GM19328 (cell line): Measurements from ENCODE around the gene CGNL1.

Experiments
- ATAC-seq: cut with Tn5 transposase; IDR thresholded peaks from one replicate; pipeline ENCODE4 v1.9.1; 2021; ENCODE audit warnings: mild to moderate bottlenecking, moderate library complexity; ENCODE audit not compliant: unreplicated experiment

CGNL1 gene

GRCh38 chr15:57541805-57542504, 165.7 kb downstream of the CGNL1 start:
- ATAC-seq: no peak

DNA sequence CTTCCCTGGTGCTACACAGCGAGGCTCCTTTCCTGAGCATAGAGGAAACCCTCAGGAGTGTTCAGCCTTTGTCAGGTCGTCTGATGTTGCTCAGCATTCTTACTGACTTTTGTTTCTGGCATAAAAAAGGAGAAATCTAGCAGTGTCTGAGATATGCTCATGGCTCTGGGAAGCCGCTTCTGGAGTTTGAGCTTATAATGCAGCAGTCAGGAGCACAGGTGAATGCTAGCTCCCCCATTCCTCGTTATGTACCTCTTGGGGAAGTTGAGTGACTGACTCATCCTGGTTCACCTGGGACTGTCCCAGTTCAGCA, 166.2 kb downstream of the CGNL1 start:
- ATAC-seq: no peak

GRCh38 chr15:57544848-57545480, 168.7 kb downstream of the CGNL1 start:
- ATAC-seq: no peak

DNA sequence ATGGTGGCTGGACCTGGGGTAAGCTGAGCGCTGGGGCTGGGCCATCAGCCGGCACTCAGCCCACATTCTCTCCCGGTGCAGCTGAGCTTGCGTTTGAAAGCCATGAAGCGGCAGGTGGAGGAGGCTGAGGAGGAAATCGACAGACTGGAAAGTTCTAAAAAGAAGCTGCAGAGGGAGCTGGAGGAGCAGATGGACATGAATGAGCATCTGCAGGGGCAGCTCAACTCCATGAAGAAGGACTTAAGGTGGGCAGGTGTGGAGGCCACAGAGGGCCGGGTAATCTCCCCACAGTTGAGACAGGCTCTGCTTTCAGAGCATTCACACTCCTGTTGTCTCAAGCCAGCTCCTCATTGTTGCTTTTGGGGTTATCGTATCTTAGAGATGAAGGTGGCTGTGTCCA, 169.7 kb downstream of the CGNL1 start:
- no peak for ATAC-seq

DNA sequence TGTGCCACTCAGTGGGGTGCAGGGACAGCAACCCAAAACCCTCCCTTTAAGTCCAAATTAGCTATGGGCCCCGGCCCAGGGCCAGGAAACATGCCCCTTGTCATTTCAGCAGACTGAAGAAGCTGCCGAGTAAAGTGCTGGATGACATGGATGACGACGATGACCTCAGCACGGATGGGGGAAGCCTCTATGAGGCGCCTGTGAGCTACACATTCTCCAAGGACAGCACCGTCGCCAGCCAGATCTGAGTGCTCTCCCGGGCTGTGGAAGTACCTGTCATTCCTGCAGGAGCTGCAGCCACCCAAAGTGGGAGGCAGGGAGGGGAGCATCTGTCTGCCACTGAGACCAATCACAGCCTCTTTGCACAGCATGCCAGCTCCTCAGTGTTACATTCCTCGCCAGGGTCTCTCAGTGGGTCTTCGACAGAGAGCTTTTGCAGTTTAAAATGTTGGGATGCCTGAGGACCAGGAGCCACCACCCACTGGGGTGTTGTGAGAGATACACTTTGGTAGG, 171.0 kb downstream of the CGNL1 start:
- no peak for ATAC-seq

DNA sequence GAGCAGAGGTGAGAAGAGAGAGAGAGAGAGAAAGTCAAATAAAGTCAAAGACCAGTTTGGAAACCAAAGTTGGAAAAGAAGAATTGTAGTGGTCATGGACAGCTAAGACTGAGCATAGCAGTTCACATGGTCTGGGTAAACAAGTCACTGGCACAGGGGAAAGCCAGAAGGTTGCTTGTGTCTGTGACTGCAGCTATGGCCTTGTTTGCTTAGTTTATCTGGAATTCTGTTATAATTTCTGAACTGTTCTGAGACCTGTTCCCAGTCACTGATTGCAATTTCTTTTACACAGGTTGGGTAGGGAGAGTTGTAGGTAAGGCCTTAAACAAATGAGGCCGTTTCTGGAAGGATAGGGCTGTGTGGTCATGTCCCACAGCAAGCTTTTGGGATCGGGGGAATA, 172.0 kb downstream of the CGNL1 start:
- no peak for ATAC-seq

- no peak for ATAC-seq
These were observed 172.5 kb downstream of the CGNL1 start for GRCh38 chr15:57548835-57549234.

GRCh38 chr15:57549935-57550334, 173.6 kb downstream of the CGNL1 start:
- no peak for ATAC-seq

- ATAC-seq: no peak
These were observed 174.3 kb downstream of the CGNL1 start for GRCh38 chr15:57550640-57551039.

DNA sequence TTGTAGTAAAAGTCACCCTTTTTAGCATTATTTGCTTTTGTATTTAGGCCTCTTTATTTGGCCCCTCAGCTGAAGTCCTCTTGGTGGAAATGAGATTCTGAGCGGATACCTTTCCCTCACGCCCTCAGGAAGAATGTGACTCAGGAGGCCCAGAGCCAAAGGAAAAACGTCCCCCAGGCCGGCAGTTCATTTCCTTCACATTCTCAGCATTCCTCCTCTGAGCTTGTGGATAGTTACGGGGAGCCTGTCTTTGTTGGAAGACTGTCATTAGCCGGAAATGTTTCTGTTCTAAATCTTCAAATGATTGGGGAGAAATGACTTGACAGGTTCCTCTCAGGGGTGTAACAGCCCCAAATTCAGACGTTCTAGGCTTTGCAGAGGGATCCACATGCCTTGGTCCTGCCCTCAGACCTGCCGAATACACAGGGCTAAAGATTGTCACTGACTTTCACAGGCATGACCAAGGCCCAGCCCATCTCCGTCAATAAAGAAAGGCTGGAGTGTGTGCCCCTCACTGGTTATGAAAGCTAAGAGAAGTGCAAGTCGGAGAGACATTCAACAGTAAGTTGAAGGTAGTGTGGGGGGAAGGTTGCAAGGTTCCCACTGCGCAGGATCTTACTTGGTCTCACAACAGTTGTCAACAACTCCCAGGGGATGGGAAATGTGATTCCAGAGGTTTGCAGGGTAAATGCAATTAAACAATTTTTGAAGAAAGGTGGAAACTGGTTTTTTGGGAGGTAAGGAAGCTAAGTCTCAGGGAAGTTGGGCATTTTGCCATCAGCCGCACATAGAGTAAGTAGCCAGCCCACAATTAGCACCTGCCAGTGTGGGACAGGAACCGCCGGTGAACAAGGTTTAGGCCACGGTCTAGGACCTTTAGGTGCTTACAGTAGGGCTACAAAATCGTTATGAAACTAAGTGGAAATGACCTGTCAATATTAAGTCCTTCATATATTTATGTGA, 175.7 kb downstream of the CGNL1 start:
- no peak for ATAC-seq

- no peak for ATAC-seq
These were observed 176.5 kb downstream of the CGNL1 start for GRCh38 chr15:57552678-57553334.

DNA sequence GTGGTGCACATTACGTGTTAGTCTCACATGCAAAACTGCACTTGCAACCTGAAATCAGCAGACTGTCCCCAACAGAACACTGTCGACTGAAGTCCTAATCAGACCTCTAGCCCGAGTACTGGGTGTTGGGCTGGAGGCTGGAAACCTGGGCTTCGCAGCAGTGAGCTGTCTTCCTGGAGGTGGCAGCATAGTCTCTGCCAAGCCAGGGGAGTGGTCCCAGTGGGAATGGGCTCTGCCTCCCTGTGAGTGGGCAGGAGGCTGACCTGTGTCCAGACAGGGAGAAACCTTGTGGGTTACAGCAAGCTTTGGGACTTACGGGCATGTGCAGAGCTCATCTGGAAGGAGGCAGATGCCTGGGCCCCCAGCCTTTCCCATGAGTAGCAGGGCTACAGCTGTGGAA, 177.2 kb downstream of the CGNL1 start:
- ATAC-seq: no peak

DNA sequence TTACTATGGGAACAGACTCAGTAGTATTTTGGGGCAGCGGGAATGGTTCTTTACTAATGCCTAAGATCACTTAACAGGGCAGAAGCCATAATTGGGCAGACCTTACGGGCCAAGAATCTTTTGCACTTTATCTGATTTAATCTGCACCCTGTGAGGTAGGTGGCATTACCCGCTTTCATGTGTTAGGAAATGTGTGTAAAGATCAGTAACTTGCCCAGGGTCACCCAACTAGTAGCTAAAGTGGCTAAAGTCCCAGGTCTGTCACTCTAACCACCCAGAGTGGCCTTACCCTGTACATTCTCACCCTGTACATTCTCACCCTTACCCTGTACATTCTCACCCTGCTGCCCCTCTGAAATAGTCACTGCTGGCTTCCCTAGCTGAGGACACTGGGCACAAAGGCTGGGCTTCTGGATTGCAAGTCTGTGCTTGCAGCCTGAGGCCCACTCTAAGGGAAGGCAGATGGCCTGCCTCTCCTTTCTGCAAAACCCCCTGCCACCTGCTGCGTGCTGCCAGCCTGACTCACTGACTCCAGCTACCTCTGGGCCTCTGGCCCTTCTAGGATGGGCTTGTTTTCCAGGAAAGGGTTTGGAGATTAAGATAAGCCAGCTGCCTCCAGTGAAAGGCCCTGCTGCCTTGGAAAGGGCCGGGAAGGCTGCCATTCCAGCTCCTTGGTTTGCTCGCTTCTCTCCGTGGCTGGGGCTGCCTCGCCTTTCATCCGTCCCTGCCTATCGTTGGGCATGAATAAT, 177.9 kb downstream of the CGNL1 start:
- ATAC-seq: no peak

DNA sequence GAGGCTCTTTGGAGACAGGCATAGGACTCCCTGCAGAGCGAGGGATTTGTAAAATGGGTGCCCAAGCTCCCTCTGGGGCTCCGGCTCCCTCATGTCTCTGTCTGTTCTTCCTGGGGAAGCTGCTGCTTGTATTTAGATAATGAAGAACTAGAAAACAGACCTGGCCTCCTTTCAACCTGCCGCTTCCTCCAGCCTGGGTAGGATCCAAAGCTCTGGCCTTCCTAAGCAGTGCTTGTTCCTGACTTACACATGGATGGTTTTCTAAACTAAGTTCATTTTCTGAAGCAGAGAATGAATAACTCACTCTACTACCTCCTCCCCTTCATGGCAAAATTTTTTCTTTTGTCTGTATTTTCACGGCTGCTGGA, 178.5 kb downstream of the CGNL1 start:
- no peak for ATAC-seq

DNA sequence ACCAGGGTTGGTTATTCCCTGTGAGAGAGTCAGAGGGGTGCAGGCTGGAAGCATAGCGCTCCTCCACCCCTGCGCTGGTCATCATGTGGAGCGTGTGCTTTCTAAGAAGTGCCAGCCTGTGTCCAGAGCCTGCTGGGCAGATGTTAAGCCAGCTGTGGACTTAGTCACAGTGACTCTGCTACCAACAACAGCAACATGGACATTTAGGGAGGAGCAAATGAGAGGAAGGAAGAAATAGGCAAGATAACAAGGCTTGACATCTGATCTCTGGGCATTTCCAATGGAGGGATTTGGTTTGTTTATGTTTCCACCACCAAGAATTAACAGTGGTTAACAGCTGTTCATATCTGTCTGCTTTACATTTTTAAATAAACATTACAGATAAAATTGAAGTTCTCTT, 179.0 kb downstream of the CGNL1 start:
- ATAC-seq: no peak

GRCh38 chr15:57556040-57556439, 179.7 kb downstream of the CGNL1 start:
- ATAC-seq: no peak

- no peak for ATAC-seq
These were observed 181.0 kb downstream of the CGNL1 start for GRCh38 chr15:57557267-57557666.

- no peak for ATAC-seq
These were observed 181.5 kb downstream of the CGNL1 start for GRCh38 chr15:57557810-57558209.

GRCh38 chr15:57559875-57560274, 183.6 kb downstream of the CGNL1 start:
- no peak for ATAC-seq

- peak; percentile 70 for ATAC-seq
These were observed 184.9 kb downstream of the CGNL1 start for GRCh38 chr15:57561041-57561711.
